ENCODE results near the gene VENTX. TPM values are rescaled to one million over a fixed set of nuclear protein-coding genes. Genes with fewer than 3 reads are reported as not detected.

The VENTX gene
- total RNA-seq, 1 donor from 2014 or later, result not detected

DNA sequence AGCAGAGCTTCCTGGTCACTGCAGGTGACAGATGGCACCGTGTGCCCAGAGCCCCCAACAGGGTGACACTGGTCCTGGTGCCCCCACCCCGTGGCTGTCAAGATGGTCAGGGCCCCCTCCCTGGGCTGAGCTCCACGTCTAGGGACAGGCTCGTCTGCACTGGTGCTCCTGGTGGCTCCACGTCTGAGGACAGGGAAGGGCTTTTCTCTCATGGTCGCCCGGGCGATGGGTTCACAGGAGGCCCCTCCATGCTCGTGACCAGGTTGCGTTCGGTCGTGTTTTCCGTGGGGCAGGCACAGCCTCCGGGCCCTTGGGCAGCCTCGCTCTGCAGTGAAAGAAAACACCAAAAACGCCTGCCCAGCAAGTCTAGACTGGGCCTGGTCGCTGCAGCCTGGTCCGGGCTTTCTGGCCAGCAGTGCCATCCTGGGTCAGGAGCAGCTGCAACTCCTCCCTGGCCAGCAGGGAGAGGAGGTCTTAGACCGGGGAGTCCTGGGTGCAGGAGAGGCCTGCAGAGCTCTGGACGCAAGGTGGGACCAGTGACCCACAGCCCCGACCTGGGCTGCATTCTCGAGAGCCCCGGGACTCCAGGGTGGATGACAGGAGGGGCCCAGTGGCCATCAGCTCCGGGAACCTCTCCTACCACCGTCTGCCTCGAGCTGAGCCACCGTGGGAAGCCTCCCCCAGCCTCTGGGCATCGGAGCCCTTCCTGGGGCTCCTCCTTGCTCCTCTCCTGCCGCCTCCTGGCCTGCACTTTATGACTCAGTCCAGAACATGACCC lies 35.5 kb upstream of the VENTX start:
- no peak for DNase-seq

DNA sequence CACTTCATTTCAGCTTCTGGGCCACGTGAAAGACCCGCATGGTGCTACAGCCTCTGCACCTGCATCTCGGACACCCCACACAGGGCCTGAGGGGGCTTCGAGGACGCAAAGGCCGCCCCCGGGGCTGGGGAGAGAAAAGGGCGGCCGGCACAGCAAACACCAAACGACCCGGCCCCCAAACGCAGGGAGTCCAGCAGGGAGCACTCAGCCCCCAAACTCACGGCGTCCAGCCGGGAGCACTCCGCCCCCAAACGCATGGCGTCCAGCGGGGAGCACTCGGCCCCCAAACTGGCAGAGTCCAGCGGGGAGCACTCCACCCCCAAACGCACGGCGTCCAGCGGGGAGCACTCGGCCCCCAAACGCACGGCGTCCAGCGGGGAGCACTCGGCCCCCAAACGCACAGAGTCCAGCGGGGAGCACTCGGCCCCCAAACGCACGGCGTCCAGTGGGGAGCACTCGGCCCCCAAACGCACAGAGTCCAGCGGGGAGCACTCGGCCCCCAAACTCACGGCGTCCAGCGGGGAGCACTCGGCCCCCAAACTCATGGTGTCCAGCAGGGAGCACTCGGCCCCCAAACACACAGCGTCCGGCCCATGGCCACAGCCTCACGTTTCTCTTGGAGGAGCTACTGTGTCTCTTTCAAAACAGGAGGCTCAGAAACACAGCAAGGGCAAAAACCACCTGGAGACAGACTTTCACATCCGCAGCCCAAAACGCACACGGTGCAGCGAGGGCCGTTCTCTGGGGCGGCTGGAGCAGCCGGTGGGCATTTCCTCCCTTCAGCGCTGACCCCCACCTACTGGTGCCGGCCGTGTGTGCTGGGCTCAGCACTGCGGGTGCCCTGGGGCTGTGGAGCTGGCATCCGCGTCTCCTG lies 34.6 kb upstream of the VENTX start:
- DNase-seq, result no peak

DNA sequence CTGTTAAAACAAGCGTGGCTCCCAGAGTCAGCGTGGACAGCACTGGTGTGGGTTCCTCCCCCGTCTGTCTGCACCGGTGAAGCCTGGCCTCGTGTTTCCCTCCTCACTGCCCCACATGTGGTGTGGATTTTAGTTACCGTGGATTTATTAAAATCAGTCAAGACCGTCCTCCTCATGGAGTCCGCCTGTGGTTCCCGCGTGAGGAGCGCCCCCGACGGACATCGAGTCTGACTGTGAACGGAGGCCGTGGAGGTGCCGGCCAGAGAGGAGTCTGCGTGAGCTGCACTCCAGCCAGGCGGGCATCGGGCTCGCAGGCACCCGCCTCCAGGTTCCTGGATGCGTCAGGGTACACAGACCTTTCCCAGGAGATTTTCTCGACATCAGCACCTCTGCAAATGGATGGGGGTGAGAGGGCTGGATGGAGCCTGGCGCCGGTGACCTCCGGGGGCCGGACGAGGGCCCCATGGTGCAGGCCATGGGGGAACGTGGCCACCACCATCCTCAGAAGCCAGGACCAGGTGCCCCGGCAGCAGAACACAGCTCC lies 33.9 kb upstream of the VENTX start:
- no peak for DNase-seq

DNA sequence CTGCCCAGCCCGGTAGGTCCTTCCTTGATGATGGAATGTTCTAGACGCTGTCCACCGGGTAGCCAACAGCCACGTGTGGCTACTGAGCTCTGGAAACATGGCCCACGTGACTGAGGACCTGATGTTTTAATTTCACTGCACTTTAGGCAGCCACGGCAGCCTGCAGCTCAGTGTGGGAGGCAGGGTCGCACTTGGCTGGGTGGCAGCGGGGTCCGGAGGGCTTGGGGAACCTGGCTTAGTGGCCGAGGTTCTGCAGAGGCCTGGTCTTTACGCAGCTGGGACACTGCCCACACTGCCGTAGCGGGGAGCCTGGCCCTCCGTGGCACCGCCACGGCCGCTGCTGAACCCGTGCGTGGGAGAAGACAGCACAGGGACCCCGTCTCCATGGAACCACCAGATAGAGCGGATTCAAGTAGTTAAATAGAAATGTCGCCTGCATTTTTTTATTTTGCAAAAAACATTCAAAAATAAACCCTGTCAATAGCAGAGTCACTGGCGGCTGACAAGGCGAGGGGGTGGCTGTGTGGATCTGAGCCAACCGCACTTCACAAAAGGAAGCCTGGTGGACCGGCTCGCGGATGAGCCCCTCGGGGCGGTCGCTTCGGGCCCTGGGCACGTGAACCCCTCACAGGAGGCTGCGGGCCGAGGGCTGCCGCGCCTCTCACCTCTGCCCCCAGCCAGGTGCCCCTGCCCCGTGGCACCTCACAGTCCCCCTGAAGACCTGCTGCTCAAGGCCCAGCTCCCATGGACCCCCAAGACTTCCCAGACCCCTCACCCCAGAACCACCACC lies 33.2 kb upstream of the VENTX start:
- DNase-seq, result no peak

DNA sequence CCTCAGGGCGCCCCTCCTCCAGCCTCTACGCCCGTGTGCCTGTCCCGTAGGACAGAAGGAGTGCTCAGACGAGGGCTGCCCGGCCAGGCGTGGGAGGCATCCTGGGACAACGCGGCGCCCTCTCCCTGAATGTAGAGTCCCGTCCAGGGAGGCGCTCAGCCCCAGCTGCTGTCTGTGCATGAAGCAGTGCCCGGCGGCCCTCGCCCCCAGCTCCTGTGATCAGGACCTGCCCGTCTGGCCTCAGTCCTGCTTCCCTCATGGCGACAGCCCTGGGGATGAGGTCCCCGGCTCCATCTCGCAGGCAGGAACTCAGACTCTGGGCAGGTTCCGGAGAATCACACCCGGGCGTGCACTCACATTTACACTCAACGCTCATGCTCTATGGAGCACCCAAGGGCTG lies 32.5 kb upstream of the VENTX start:
- no peak for DNase-seq

DNA sequence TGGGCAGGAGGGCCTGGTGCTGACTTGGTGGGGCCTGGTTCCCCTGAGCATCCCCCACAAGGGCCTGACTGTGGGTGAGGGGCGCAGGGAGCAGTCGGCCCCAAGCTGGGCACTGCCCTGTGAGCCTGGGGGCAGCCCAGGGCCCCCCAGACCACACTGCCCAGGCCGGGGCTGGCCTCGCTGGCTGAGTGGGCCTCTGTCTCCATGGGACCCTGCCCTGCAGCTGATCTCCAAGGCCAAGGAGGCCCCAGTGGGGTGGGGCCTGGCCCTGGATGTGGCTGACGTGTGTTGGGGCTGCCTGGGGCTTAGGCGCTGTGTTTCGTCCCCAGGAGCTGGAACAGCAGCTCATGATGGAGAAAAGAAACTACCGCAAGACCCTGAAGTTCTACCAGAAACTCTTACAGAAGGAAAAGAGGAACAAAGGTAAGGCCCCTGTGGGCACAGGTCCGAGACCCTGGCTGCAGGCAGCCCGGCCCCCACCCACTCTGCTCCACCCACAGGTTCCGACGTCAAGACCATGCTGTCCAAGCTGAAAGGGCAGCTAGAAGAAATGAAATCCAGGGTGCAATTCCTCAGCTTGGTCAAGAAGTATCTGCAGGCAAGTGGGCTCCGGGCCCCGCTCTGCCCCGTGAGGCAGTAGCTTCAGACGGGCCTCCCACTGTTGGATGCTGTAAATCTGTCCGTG lies 31.2 kb upstream of the VENTX start:
- DNase-seq, result no peak

DNA sequence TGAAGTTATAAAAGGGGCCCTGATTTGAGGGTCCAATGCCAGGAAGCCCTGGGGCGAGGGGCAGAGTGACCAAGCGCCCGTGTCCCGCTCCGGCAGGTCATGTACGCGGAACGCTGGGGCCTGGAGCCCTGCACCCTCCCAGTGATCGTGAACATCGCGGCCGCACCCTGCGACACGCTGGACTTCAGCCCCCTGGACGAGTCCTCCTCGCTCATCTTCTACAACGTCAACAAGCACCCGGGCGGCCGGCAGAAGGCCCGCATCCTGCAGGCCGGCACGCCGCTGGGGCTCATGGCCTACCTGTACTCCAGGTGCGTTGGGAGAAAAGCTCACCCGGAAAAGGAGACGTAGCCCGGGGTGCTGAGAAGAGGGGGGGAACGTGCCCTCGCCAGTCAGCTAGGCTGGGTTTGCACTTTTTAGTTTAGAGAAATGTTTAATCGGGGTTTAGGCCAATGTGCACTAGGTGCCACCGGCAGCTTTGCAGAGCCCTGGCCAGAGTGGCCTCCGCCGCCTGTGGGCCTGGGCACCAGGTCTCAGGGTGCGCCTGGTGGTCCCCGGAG lies 30.5 kb upstream of the VENTX start:
- DNase-seq, result no peak

DNA sequence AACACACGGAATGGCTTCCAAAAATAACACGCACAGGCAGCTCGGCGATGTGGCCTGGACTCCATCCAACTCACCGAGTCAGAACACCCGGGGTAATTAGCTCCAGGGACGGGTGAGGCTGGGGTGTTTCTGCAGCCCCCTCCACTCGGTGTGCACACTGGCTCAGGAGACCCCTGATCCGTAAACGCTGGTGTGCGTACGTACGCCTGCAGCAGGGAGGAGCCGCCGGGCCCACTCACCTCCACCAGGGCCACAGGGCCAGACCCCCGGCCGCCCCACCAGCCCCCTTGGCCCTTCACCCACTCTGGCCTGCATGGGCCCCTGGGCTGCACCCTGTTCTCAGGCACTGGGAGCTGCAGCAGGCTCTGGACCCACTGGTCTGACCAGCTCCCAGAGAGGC lies 30.0 kb upstream of the VENTX start:
- no peak for DNase-seq

DNA sequence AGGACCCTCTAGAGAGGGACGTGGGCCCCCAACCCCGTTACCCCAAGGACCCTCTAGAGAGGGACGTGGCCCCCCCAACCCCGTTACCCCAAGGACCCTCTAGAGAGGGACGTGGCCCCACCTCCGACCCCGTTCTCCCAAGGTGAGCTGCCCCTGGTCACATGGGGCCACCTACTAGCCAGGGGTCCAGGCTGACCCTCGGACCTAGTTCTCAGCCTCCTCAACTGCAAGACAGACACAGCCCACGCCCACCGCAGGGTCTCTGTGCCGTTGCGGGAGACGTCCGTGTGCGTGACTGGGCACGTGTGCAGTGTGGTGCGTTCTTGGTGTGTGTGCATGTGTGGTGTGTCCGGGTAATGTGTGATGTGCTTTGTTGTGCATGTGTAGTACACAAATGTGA lies 29.2 kb upstream of the VENTX start:
- no peak for DNase-seq

DNA sequence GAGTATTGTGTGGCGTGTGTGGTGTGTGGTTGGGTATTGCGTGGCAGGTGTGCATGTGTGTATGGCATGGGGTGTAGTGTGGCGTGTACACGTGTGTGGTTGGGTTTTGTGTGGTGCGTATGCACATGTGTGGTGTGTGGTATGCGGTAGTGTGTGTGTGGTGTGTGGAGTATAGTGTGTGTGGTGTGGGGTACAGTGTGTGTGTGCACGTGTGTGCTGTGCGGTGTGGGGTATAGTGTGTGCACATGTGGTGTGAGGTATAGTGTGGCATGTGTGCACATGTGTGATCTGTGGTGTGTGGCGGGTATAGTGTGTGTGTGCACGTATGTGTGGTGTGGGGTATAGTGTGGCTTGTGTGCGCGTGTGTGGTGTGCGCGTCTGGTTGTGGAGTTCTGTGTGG lies 28.5 kb upstream of the VENTX start:
- DNase-seq, result no peak

DNA sequence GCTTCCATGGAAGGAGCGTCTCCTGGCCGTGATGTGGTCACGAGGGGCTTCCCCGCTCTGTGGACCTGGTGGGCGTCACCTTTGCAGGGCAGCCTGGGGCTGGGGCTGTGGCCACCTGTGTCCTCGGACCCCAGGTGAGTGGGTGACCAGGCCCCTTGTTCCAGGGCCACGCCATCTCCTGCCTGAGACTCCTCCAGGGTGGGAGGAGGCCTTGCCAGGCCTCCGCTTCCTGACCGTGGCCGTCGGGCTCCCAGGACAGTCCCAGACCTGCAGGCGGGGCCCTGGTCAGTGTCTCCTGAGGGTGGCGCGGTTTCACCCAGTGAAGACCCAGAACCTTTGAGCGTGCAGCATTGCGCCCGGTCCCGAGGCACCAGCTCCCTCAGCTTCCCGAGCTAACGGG lies 28.0 kb upstream of the VENTX start:
- no peak for DNase-seq

DNA sequence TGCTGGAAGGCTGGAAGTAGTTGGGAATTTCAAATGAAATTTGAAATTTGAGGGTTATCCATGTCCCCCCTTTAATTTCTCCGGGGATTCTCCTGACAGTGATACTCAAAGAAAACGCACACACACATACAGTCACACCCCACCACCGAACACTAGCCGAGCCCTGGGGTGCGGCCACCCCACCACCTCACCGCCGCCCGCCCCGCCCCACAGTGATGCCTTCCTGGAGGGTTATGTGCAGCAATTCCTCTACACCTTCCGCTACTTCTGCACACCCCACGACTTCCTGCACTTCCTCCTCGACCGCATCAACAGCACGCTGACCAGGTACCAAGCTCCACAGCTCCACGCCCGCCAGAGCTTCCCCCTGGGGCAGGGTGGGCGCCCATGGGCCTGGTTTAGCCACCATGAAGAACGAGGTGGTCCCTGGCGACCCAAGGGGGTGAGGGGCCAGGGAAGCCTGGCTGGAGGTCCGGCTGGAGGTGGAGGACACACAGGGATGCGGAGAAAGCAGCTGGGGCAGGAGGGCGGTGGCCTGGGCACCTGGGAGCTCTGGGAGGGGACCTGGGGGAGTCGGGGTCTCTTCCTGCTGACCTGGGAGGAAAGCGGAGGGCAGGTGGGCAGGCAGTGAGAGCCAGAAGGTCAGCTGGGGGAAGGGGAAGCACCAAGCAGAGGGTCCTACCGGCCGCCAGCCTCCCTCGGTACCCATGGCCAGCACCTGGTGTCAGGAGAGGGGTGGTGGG lies 27.1 kb upstream of the VENTX start:
- no peak for DNase-seq

DNA sequence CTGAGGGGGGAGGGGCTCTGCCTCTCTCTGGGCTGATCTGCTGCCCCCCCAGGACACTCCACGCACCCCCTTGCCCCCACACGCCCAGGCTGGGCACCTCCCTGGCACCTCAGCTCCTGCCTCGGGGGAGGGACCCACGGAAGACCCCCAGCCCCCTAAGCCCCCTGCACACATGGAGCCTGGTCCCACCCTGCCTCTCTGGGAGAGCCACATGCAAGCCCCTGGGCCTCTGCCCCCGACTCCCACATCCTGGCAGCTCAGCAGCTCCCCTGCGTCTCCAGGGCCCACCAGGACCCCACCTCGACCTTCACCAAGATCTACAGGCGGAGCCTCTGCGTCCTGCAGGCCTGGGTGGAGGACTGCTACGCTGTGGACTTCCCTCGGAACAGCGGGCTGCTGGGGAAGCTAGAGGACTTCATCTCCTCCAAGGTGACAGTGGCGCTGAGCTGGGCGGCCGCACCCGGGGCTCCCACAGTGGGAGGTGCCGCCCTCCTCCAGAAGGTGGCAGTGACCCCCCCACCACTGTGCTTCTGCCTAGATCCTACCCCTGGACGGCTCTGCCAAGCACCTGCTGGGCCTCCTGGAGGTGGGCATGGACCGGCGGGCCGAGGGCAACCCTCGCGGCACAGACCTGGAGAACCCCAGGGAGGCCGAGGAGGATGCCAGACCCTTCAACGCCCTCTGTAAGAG lies 26.4 kb upstream of the VENTX start:
- no peak for DNase-seq

DNA sequence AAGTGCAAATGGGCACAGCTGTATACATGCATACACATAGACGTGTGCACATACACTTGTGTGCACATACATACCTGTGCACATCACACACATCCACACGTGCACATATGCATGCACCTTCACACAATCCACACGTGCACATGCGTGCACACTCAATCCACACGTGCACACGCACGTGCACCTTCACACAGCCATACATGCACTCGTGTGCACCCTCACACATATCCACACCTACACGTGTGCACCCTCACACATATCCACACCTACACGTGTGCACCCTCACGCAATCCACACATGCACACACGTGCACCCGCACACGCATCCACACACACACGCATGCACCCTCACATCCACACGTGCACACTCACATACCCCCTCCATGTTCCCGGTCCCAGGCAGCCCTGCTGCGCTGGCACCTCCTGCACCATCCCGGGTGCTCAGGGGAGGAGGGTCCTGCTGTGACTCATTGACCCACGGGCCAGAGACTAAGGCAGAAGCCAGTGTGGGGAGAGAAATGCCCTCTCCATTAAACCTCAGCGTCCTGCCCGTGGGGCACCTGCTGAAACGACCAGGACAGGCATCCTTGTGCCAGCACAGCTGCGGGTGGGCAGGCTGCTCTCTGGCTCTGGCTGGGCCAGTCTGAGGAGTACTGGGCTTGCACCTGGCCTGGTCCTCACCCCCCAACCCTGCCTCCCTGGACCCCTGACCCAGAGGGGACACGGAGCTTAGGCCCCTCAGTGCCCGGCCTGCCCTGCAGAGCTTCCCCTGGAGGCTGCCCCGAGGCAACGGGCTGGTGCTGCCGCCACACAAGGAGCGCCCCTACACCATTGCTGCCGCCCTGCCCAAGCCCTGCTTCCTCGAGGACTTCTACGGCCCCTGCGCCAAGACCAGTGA lies 25.4 kb upstream of the VENTX start:
- no peak for DNase-seq

DNA sequence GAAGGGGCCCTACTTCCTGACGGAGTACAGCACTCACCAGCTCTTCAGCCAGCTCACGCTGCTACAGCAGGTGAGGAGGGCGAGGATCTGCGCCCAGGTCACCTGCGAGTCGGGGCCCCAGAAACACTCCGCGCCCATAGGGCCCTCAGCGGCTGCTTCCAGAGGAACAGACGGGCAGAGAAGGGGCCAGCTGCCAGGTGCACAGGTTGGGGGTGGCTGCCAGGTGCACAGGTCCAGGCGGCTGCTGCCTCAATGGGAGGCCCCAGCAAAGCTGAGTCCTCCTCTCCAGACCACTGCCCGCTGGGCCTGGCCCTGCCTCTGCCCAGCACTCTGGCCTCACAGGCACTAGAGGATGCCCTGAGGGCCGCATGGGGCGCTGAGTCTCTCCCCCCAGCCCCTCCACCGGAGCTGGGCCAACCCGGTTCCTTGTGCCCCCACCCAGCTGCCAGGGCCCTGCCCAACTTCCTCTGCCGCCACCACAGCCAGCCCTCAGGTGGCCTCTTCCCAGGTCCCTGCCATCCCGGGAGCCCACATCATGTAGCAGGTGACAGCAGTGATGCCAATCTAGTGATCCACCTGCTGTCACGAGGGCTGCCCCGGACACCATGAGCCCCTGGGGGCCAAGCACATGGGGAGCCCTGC lies 24.7 kb upstream of the VENTX start:
- no peak for DNase-seq

DNA sequence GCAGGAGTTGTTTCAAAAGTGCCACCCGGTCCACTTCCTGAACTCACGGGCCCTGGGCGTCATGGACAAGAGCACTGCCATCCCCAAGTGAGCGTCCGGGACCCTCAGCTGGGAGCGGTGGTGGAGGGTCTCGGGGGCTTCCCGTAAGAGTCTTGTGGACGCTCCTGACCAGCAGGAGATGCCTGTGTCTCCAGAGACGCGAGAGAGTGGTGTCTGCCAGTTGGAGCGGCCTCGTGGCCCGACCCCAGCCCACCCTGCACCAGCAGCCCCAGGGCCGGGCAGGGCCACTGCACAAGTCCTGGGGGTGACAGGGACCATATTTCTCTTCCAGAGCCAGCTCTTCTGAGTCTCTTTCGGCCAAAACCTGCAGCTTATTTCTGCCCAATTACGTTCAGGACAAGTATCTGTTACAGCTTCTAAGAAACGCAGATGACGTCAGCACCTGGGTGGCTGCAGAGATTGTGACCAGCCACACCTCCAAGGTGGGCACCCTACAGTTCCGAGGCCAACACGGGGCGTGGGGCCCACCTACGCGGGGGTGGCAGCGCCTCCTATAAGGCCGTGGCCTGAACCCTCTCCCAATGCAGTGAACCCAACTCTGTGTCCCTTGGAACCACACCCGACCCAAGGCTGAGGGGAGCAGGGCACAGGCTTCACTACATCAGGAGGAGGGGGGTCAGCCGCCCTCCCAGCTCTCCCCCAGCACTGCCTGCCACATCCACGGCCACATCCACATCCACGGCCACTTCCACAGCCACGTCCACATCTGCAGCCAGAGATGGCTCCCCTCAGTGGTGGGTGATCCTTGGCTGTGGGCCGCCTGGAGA lies 23.8 kb upstream of the VENTX start:
- DNase-seq, result no peak
